ENCODE measurements around the gene ARHGEF7. TPM values are rescaled to one million over a fixed set of nuclear protein-coding genes. Genes with fewer than 3 reads are reported as not detected.
A peak's percentile ranks its signal among the peaks of the same experiment; 100 is the strongest.

The ARHGEF7 gene
- total and polyA plus RNA-seq, 2 experiments from 2014 or later = 23.6 to 58.9 TPM

DNA sequence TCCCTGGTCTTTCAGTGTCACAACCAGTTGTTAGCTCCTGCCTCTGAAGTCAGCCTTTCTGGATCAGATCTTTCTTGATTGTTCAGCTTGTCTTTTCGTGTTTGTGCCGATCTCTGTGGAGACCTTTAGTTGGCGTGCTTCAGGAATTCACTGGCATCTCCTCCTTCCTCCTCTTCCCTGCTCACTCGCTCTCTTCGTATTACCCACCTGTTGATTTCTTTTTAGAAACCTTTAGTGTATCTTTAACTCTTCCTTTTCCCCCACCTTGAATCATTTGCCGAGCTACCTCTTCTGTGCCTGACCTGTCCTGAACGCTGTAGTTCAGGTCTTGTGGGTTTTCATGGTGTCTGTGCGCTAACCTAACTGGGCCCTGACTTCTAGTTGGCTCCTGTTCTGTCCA, 141.3 kb downstream of the ARHGEF7 start:
- H3K4me1 Mint-ChIP-seq = no peaks in the 10 kb centered on the region; the same call in 2 of the 3 replicates
- H3K4me3 Mint-ChIP-seq = no peak overlapping the region
- H3K27ac ChIP-seq (ENCODE audit: low read depth) = no peak overlapping the region
- TF ChIP-seq JUNB (IDR thresholded peaks at IDR 0.05; ENCODE audit: unreplicated experiment) (no peak), CREB1 (CRISPR knock-in tag; IDR thresholded peaks at IDR 0.05; ENCODE audit: low read depth) (no peak)
- H3K4me1 ChIP-seq (ENCODE audit: insufficient read depth) = no peaks in the 10 kb centered on the region
- H2AFZ ChIP-seq = no peak overlapping the region
- no peaks in the 10 kb centered on the region for H3K27me3 ChIP-seq (ENCODE audit: insufficient read depth)
- no peaks in the 10 kb centered on the region for H4K20me1 ChIP-seq (replicated peaks; ENCODE audit: insufficient read depth)
- peak overlapping the region; percentile 13 for H3K27ac Mint-ChIP-seq
- H3K36me3 ChIP-seq (ENCODE audit: insufficient read depth) = no peaks in the 10 kb centered on the region
- peaks cover 11% of the 10 kb centered on the region for H3K79me2 ChIP-seq (replicated peaks; ENCODE audit: insufficient read depth)
- H3K9me3 Mint-ChIP-seq = no peaks in the 10 kb centered on the region
- H3K9me2 ChIP-seq (ENCODE audit: insufficient read depth) = no peaks in the 10 kb centered on the region
- H3K27me3 Mint-ChIP-seq (ENCODE audit: insufficient read depth, low read depth, poor library complexity) = peaks cover 2% of the 10 kb centered on the region
- no peak for DNase-seq (ENCODE audit: low spot score)
- no peak for ATAC-seq
- no peak overlapping the region for H3K4me3 ChIP-seq
- no peaks in the 10 kb centered on the region for H3F3A ChIP-seq (replicated peaks; ENCODE audit: low read depth)
- H3K36me3 Mint-ChIP-seq (ENCODE audit: low read depth) = peaks cover 38% of the 10 kb centered on the region
- no peak overlapping the region for H3K4me2 ChIP-seq

DNA sequence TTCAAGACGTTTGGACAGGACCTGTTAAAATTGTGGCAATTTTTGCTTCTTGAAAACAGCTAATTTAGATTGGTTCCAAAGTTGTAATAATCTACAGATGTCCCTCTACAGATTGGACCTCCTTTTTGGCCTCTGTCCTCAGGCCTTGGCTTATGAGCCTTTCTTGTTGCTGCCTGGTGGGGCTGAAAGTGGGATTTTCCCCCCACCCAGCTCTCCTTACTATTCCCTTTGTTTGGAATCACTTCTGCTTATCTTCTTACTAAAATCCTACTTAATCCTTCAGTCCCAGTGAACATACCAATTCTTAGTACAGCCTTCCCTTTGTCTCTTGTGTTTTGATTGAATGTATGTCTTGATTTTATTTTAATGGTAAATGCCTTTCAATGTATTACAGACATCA, 141.8 kb downstream of the ARHGEF7 start:
- H3K27ac ChIP-seq (ENCODE audit: low read depth) = no peak overlapping the region
- H3K4me1 Mint-ChIP-seq = no peaks in the 10 kb centered on the region; the same call in 2 of the 3 replicates
- ATAC-seq (no peak), DNase-seq (ENCODE audit: low spot score) (no peak)
- H3K9me2 ChIP-seq (ENCODE audit: insufficient read depth) = no peaks in the 10 kb centered on the region
- H3K36me3 ChIP-seq (ENCODE audit: insufficient read depth) = no peaks in the 10 kb centered on the region
- H3K27me3 ChIP-seq (ENCODE audit: insufficient read depth) = no peaks in the 10 kb centered on the region
- H3K4me3 Mint-ChIP-seq = no peak overlapping the region
- H3K27ac Mint-ChIP-seq = no peak overlapping the region
- no peaks in the 10 kb centered on the region for H4K20me1 ChIP-seq (replicated peaks; ENCODE audit: insufficient read depth)
- no peak overlapping the region for H3K4me3 ChIP-seq
- H2AFZ ChIP-seq = no peak overlapping the region
- H3K9me3 Mint-ChIP-seq = no peaks in the 10 kb centered on the region
- peaks cover 2% of the 10 kb centered on the region for H3K27me3 Mint-ChIP-seq (ENCODE audit: insufficient read depth, low read depth, poor library complexity)
- H3F3A ChIP-seq (replicated peaks; ENCODE audit: low read depth) = no peaks in the 10 kb centered on the region
- H3K79me2 ChIP-seq (replicated peaks; ENCODE audit: insufficient read depth) = peaks cover 10% of the 10 kb centered on the region
- no peak overlapping the region for H3K4me2 ChIP-seq
- peaks cover 38% of the 10 kb centered on the region for H3K36me3 Mint-ChIP-seq (ENCODE audit: low read depth)
- H3K4me1 ChIP-seq (ENCODE audit: insufficient read depth) = no peaks in the 10 kb centered on the region
- TF ChIP-seq EZH2 (IDR thresholded peaks at IDR 0.05; ENCODE audit: low read depth, unreplicated experiment) = no peak
- TF ChIP-seq, protein P1, sequence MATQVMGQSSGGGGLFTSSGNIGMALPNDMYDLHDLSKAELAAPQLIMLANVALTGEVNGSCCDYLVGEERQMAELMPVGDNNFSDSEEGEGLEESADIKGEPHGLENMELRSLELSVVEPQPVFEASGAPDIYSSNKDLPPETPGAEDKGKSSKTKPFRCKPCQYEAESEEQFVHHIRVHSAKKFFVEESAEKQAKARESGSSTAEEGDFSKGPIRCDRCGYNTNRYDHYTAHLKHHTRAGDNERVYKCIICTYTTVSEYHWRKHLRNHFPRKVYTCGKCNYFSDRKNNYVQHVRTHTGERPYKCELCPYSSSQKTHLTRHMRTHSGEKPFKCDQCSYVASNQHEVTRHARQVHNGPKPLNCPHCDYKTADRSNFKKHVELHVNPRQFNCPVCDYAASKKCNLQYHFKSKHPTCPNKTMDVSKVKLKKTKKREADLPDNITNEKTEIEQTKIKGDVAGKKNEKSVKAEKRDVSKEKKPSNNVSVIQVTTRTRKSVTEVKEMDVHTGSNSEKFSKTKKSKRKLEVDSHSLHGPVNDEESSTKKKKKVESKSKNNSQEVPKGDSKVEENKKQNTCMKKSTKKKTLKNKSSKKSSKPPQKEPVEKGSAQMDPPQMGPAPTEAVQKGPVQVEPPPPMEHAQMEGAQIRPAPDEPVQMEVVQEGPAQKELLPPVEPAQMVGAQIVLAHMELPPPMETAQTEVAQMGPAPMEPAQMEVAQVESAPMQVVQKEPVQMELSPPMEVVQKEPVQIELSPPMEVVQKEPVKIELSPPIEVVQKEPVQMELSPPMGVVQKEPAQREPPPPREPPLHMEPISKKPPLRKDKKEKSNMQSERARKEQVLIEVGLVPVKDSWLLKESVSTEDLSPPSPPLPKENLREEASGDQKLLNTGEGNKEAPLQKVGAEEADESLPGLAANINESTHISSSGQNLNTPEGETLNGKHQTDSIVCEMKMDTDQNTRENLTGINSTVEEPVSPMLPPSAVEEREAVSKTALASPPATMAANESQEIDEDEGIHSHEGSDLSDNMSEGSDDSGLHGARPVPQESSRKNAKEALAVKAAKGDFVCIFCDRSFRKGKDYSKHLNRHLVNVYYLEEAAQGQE (IDR thresholded peaks at IDR 0.05; ENCODE audit: unreplicated experiment) = no peak
- TF ChIP-seq NANOG (IDR thresholded peaks at IDR 0.05; ENCODE audit: borderline replicate concordance) = no peak
- TF ChIP-seq, protein P2, sequence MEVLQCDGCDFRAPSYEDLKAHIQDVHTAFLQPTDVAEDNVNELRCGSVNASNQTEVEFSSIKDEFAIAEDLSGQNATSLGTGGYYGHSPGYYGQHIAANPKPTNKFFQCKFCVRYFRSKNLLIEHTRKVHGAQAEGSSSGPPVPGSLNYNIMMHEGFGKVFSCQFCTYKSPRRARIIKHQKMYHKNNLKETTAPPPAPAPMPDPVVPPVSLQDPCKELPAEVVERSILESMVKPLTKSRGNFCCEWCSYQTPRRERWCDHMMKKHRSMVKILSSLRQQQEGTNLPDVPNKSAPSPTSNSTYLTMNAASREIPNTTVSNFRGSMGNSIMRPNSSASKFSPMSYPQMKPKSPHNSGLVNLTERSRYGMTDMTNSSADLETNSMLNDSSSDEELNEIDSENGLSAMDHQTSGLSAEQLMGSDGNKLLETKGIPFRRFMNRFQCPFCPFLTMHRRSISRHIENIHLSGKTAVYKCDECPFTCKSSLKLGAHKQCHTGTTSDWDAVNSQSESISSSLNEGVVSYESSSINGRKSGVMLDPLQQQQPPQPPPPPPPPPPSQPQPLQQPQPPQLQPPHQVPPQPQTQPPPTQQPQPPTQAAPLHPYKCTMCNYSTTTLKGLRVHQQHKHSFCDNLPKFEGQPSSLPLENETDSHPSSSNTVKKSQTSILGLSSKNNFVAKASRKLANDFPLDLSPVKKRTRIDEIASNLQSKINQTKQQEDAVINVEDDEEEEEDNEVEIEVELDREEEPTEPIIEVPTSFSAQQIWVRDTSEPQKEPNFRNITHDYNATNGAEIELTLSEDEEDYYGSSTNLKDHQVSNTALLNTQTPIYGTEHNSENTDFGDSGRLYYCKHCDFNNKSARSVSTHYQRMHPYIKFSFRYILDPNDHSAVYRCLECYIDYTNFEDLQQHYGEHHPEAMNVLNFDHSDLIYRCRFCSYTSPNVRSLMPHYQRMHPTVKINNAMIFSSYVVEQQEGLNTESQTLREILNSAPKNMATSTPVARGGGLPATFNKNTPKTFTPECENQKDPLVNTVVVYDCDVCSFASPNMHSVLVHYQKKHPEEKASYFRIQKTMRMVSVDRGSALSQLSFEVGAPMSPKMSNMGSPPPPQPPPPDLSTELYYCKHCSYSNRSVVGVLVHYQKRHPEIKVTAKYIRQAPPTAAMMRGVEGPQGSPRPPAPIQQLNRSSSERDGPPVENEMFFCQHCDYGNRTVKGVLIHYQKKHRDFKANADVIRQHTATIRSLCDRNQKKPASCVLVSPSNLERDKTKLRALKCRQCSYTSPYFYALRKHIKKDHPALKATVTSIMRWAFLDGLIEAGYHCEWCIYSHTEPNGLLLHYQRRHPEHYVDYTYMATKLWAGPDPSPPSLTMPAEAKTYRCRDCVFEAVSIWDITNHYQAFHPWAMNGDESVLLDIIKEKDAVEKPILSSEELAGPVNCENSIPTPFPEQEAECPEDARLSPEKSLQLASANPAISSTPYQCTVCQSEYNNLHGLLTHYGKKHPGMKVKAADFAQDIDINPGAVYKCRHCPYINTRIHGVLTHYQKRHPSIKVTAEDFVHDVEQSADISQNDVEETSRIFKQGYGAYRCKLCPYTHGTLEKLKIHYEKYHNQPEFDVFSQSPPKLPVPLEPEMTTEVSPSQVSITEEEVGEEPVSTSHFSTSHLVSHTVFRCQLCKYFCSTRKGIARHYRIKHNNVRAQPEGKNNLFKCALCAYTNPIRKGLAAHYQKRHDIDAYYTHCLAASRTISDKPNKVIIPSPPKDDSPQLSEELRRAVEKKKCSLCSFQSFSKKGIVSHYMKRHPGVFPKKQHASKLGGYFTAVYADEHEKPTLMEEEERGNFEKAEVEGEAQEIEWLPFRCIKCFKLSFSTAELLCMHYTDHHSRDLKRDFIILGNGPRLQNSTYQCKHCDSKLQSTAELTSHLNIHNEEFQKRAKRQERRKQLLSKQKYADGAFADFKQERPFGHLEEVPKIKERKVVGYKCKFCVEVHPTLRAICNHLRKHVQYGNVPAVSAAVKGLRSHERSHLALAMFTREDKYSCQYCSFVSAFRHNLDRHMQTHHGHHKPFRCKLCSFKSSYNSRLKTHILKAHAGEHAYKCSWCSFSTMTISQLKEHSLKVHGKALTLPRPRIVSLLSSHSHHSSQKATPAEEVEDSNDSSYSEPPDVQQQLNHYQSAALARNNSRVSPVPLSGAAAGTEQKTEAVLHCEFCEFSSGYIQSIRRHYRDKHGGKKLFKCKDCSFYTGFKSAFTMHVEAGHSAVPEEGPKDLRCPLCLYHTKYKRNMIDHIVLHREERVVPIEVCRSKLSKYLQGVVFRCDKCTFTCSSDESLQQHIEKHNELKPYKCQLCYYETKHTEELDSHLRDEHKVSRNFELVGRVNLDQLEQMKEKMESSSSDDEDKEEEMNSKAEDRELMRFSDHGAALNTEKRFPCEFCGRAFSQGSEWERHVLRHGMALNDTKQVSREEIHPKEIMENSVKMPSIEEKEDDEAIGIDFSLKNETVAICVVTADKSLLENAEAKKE (CRISPR knock-in tag; IDR thresholded peaks at IDR 0.05) = no peak
- no peak for TF ChIP-seq POLR2AphosphoS5 (IDR thresholded peaks at IDR 0.05; ENCODE audit: low read depth)
- TF ChIP-seq JUNB (IDR thresholded peaks at IDR 0.05; ENCODE audit: unreplicated experiment) = no peak
- no peak for TF ChIP-seq STAT1 (IDR thresholded peaks at IDR 0.05; ENCODE audit: unreplicated experiment)
- TF ChIP-seq, protein P3, sequence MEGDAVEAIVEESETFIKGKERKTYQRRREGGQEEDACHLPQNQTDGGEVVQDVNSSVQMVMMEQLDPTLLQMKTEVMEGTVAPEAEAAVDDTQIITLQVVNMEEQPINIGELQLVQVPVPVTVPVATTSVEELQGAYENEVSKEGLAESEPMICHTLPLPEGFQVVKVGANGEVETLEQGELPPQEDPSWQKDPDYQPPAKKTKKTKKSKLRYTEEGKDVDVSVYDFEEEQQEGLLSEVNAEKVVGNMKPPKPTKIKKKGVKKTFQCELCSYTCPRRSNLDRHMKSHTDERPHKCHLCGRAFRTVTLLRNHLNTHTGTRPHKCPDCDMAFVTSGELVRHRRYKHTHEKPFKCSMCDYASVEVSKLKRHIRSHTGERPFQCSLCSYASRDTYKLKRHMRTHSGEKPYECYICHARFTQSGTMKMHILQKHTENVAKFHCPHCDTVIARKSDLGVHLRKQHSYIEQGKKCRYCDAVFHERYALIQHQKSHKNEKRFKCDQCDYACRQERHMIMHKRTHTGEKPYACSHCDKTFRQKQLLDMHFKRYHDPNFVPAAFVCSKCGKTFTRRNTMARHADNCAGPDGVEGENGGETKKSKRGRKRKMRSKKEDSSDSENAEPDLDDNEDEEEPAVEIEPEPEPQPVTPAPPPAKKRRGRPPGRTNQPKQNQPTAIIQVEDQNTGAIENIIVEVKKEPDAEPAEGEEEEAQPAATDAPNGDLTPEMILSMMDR (conservative IDR thresholded peaks at IDR 0.05; ENCODE audit: low read depth in 2 of 2) = no peak
- TF ChIP-seq CREB1 (CRISPR knock-in tag; IDR thresholded peaks at IDR 0.05; ENCODE audit: low read depth) = no peak

Data from GM23338 (cell line).